GM12891 (cell line): ENCODE measurements around the gene KCND2.

ENCODE experiments used
- POLR2A ChIP-seq: IDR thresholded peaks from 2 replicates; pipeline ENCODE4 v1.6.1; 2011; ENCODE audit warnings: low read depth, low read length, control low read depth
- POLR2AphosphoS5 ChIP-seq: IDR thresholded peaks from 2 replicates; pipeline ENCODE4 v1.6.1; 2011; ENCODE audit warnings: low read depth, low read length, control low read depth
- TAF1 ChIP-seq: IDR thresholded peaks from 2 replicates; pipeline ENCODE4 v1.6.1; 2011; ENCODE audit warnings: low read depth, low read length, control low read depth

GRCh38 chr7:120334475-120334874, 61.5 kb downstream of the KCND2 start:
- TF ChIP-seq POLR2A (no peak), POLR2AphosphoS5 (no peak), TAF1 (no peak)
